H1 (cell line): ENCODE measurements around the gene SPINK4. TPM values are rescaled to one million over a fixed set of nuclear protein-coding genes. Genes with fewer than 3 reads are reported as not detected.

Source experiments
- HDAC6 ChIP-seq: IDR thresholded peaks from one replicate; pipeline ENCODE4 v1.7.1; 2012; ENCODE audit warnings: low read depth, mild to moderate bottlenecking, inconsistent platforms, low read length, moderate library complexity
- RXRA ChIP-seq: IDR thresholded peaks from 2 replicates; pipeline ENCODE4 v1.6.1; 2011; ENCODE audit warnings: low read depth, mild to moderate bottlenecking, low read length, moderate library complexity; ENCODE audit not compliant: insufficient read depth
- SP1 ChIP-seq: IDR thresholded peaks from 2 replicates; pipeline ENCODE4 v1.6.1; 2011; ENCODE audit warnings: low read depth, low read length
- polyA plus RNA-seq, 7 experiments: library from polyadenylated mRNA; depleted of rRNA in 3 of 7; stranded (reverse) in 5 of 7; unstranded in 2 of 7; fragments of >200 nt in 5 of 7; fragments of 200-250 nt in 2 of 7; gene quantifications; 1 replicate in 5 of 7; 2 replicates in 1 of 7; 4 replicates in 1 of 7; pipeline versions ENCODE4 v1.2.1 to v1.2.3, GENCODE V29; 2011 to 2013; ENCODE audit warnings: missing spikeins in 2 of 7, mixed read lengths in 2 of 7
- total RNA-seq: library from RNA; stranded (reverse); fragmentation: NEBNext Ultra II Directional; extraction: Animal tissue kit (Norgen Biotek cat#: 25700); gene quantifications from 2 replicates; pipeline ENCODE4 v1.2.1, GENCODE V29; 2021
- TF ChIP-seq, protein P1 (sequence below): fragments of 300-600 bp; sonication (generic); IDR thresholded peaks from 2 replicates; pipeline ENCODE4 v1.7.1; 2012; ENCODE audit warnings: low read length, moderate library complexity, mild to moderate bottlenecking, inconsistent platforms; ENCODE audit not compliant: insufficient replicate concordance

SPINK4 gene
- total and polyA plus RNA-seq, 2 of the 8 experiments (the other 6 are each of a cell fraction or from before 2014, with no cell fraction given): not detected

- TF ChIP-seq, protein P1, sequence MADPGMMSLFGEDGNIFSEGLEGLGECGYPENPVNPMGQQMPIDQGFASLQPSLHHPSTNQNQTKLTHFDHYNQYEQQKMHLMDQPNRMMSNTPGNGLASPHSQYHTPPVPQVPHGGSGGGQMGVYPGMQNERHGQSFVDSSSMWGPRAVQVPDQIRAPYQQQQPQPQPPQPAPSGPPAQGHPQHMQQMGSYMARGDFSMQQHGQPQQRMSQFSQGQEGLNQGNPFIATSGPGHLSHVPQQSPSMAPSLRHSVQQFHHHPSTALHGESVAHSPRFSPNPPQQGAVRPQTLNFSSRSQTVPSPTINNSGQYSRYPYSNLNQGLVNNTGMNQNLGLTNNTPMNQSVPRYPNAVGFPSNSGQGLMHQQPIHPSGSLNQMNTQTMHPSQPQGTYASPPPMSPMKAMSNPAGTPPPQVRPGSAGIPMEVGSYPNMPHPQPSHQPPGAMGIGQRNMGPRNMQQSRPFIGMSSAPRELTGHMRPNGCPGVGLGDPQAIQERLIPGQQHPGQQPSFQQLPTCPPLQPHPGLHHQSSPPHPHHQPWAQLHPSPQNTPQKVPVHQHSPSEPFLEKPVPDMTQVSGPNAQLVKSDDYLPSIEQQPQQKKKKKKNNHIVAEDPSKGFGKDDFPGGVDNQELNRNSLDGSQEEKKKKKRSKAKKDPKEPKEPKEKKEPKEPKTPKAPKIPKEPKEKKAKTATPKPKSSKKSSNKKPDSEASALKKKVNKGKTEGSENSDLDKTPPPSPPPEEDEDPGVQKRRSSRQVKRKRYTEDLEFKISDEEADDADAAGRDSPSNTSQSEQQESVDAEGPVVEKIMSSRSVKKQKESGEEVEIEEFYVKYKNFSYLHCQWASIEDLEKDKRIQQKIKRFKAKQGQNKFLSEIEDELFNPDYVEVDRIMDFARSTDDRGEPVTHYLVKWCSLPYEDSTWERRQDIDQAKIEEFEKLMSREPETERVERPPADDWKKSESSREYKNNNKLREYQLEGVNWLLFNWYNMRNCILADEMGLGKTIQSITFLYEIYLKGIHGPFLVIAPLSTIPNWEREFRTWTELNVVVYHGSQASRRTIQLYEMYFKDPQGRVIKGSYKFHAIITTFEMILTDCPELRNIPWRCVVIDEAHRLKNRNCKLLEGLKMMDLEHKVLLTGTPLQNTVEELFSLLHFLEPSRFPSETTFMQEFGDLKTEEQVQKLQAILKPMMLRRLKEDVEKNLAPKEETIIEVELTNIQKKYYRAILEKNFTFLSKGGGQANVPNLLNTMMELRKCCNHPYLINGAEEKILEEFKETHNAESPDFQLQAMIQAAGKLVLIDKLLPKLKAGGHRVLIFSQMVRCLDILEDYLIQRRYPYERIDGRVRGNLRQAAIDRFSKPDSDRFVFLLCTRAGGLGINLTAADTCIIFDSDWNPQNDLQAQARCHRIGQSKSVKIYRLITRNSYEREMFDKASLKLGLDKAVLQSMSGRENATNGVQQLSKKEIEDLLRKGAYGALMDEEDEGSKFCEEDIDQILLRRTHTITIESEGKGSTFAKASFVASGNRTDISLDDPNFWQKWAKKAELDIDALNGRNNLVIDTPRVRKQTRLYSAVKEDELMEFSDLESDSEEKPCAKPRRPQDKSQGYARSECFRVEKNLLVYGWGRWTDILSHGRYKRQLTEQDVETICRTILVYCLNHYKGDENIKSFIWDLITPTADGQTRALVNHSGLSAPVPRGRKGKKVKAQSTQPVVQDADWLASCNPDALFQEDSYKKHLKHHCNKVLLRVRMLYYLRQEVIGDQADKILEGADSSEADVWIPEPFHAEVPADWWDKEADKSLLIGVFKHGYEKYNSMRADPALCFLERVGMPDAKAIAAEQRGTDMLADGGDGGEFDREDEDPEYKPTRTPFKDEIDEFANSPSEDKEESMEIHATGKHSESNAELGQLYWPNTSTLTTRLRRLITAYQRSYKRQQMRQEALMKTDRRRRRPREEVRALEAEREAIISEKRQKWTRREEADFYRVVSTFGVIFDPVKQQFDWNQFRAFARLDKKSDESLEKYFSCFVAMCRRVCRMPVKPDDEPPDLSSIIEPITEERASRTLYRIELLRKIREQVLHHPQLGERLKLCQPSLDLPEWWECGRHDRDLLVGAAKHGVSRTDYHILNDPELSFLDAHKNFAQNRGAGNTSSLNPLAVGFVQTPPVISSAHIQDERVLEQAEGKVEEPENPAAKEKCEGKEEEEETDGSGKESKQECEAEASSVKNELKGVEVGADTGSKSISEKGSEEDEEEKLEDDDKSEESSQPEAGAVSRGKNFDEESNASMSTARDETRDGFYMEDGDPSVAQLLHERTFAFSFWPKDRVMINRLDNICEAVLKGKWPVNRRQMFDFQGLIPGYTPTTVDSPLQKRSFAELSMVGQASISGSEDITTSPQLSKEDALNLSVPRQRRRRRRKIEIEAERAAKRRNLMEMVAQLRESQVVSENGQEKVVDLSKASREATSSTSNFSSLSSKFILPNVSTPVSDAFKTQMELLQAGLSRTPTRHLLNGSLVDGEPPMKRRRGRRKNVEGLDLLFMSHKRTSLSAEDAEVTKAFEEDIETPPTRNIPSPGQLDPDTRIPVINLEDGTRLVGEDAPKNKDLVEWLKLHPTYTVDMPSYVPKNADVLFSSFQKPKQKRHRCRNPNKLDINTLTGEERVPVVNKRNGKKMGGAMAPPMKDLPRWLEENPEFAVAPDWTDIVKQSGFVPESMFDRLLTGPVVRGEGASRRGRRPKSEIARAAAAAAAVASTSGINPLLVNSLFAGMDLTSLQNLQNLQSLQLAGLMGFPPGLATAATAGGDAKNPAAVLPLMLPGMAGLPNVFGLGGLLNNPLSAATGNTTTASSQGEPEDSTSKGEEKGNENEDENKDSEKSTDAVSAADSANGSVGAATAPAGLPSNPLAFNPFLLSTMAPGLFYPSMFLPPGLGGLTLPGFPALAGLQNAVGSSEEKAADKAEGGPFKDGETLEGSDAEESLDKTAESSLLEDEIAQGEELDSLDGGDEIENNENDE: no peak
- no peak for TF ChIP-seq RXRA
- TF ChIP-seq HDAC6: no peak
- TF ChIP-seq SP1: no peak
Measured at GRCh38 chr9:33202552-33203201, 37.3 kb upstream of the SPINK4 start (continued).
